OCI-LY7 (cell line): Measurements from ENCODE around the gene SPPL3. TPM values are rescaled to one million over a fixed set of nuclear protein-coding genes. Genes with fewer than 3 reads are reported as not detected.

ENCODE experiments used
- BruUV-seq: library from RNA; stranded (reverse); fragments of 400-500 nt; replicated peaks from 2 replicates; lab custom pipeline; 2021; lab: Mats Ljungman, UMichigan
- CTCF ChIA-PET: fragments of 300-600 bp; sonication (Branson Sonifier 250); formaldehyde crosslinking; loops from one replicate; lab custom pipeline; 2022; ENCODE audit warnings: antibody characterized with exemption; ENCODE audit not compliant: unreplicated experiment; lab: Charles Lee
- POLR2A ChIA-PET: fragments of 300-600 bp; sonication (Branson Sonifier 250); formaldehyde crosslinking; loops from one replicate; lab custom pipeline; 2022; ENCODE audit warnings: antibody characterized with exemption; lab: Charles Lee
- DNase-seq: peaks from one replicate; pipeline ENCODE4 v3.0.0-alpha.2; 2015; ENCODE audit warnings: low spot score
- H2AFZ ChIP-seq: fragments of 200-600 bp; sonication (generic), shearing (Covaris generic); 2 replicates; pipeline ENCODE4 v1.6.1; 2014; ENCODE audit warnings: mild to moderate bottlenecking, antibody characterized with exemption, low read length, moderate library complexity
- H3K27ac ChIP-seq: fragments of 200-600 bp; sonication (generic); 2 replicates; pipeline ENCODE4 v1.5.1; 2014; ENCODE audit warnings: mixed run types, low read depth, mild to moderate bottlenecking, moderate library complexity, low read length, inconsistent platforms; ENCODE audit not compliant: poor library complexity, severe bottlenecking
- H3K36me3 ChIP-seq: fragments of 200-600 bp; sonication (generic); 2 replicates; pipeline ENCODE4 v1.6.1; 2014; ENCODE audit warnings: mild to moderate bottlenecking, antibody characterized with exemption, low read length, moderate library complexity, mixed read lengths; ENCODE audit not compliant: insufficient read depth
- H3K4me1 ChIP-seq: fragments of 200-600 bp; sonication (generic); 2 replicates; pipeline ENCODE4 v1.5.1; 2014; ENCODE audit warnings: mild to moderate bottlenecking, low read length; ENCODE audit not compliant: insufficient read depth, poor library complexity, severe bottlenecking
- H3K4me2 ChIP-seq: fragments of 200-600 bp; sonication (generic); 2 replicates; pipeline ENCODE4 v1.6.1; 2014; ENCODE audit warnings: mild to moderate bottlenecking, low read length
- H3K4me3 ChIP-seq: fragments of 200-600 bp; sonication (generic); 2 replicates; pipeline ENCODE4 v1.5.1; 2014; ENCODE audit warnings: mild to moderate bottlenecking, low read depth, low read length; ENCODE audit not compliant: poor library complexity, severe bottlenecking
- H3K79me2 ChIP-seq: fragments of 200-600 bp; sonication (generic); 2 replicates; pipeline ENCODE4 v1.6.1; 2016; ENCODE audit warnings: low read depth, mild to moderate bottlenecking, low read length, moderate library complexity, mixed read lengths; ENCODE audit not compliant: insufficient read depth
- H3K9me2 ChIP-seq: fragments of 200-600 bp; sonication (generic); 2 replicates; pipeline ENCODE4 v1.6.1; 2016; ENCODE audit warnings: mild to moderate bottlenecking, low read length, mixed read lengths; ENCODE audit not compliant: insufficient read depth
- H3K9me3 ChIP-seq: fragments of 200-600 bp; sonication (generic); 2 replicates; pipeline ENCODE4 v1.6.1; 2014; ENCODE audit warnings: mild to moderate bottlenecking, mixed run types, low read length, mixed read lengths
- H4K20me1 ChIP-seq: fragments of 200-600 bp; sonication (generic); 2 replicates; pipeline ENCODE4 v1.6.1; 2014; ENCODE audit warnings: mild to moderate bottlenecking, antibody characterized with exemption, low read length, moderate library complexity, mixed read lengths; ENCODE audit not compliant: insufficient read depth
- CTCF ChIP-seq: fragments of 200-600 bp; sonication (generic); conservative IDR thresholded peaks from 2 replicates; pipeline ENCODE4 v1.5.1; 2014; ENCODE audit warnings: mild to moderate bottlenecking, antibody characterized with exemption, low read length, moderate library complexity, mixed read lengths
- EZH2phosphoT487 ChIP-seq: fragments of 200-600 bp; sonication (generic); IDR thresholded peaks from 2 replicates; pipeline ENCODE4 v1.6.1; 2018; ENCODE audit warnings: low read depth, borderline replicate concordance, mild to moderate bottlenecking, mixed run types, antibody characterized with exemption, low read length, moderate library complexity, mixed read lengths
- intact Hi-C: fragments of 100-400 bp; cut with micrococcal nuclease; formaldehyde crosslinking; loops from one replicate; pipeline ENCODE4 v1.10.0; 2022; ENCODE audit not compliant: unreplicated experiment
- total RNA-seq, 2 experiments: library from RNA; depleted of rRNA in 1 of 2; stranded (reverse); fragments of >200 nt in 1 of 2; shearing (Covaris generic) in 1 of 2; gene quantifications; 2 replicates each; pipeline ENCODE4 v1.2.3, GENCODE V29; 2014 to 2022

The SPPL3 gene
- total RNA-seq, 2 experiments from 2014 or later = 8.6 to 36.6 TPM

- Histone ChIP-seq H3K79me2 (no peaks in the 10 kb centered on the region), H3K4me2 (no peak overlapping the region), H3K9me3 (no peaks in the 10 kb centered on the region), H2AFZ (no peak overlapping the region), H4K20me1 (no peaks in the 10 kb centered on the region), H3K27ac (no peak overlapping the region), H3K4me1 (no peaks in the 10 kb centered on the region), H3K36me3 (no peaks in the 10 kb centered on the region), H3K9me2 (no peaks in the 10 kb centered on the region), H3K4me3 (no peak overlapping the region)
- POLR2A ChIA-PET = no interaction called here
- no peak for DNase-seq
- CTCF ChIA-PET = no interaction called here
- intact Hi-C loops = no loop called here
- TF ChIP-seq EZH2phosphoT487 = no peak
- no peak for TF ChIP-seq CTCF
- no TSS peak for BruUV-seq
Measured at GRCh38 chr12:120928864-120929652, 24.9 kb upstream of the SPPL3 start.

- no peak for DNase-seq
- Histone ChIP-seq H3K79me2 (no peaks in the 10 kb centered on the region), H2AFZ (no peak overlapping the region), H3K27ac (no peak overlapping the region), H3K9me3 (no peaks in the 10 kb centered on the region), H3K4me1 (no peaks in the 10 kb centered on the region), H3K9me2 (no peaks in the 10 kb centered on the region), H3K36me3 (no peaks in the 10 kb centered on the region), H3K4me2 (no peak overlapping the region), H3K4me3 (no peak overlapping the region), H4K20me1 (no peaks in the 10 kb centered on the region)
- intact Hi-C loops = no loop called here
- ChIA-PET CTCF (no interaction called here), POLR2A (no interaction called here)
- no TSS peak for BruUV-seq
- TF ChIP-seq CTCF (no peak), EZH2phosphoT487 (no peak)
Measured at GRCh38 chr12:120925740-120926563, 21.8 kb upstream of the SPPL3 start.
